Smooth muscle cell (in vitro differentiated cells): ENCODE measurements around the gene SDC3. TPM values are rescaled to one million over a fixed set of nuclear protein-coding genes. Genes with fewer than 3 reads are reported as not detected.

Experiments used
- DNase-seq: peaks from one replicate; lab custom pipeline; 2025; ENCODE audit not compliant: unreplicated experiment; lab: John Stamatoyannopoulos, UW
- H2AFZ ChIP-seq: fragments of 200-600 bp; sonication (generic); 2 replicates; pipeline ENCODE4 v1.6.0; 2016; ENCODE audit warnings: antibody characterized with exemption, low read depth, mild to moderate bottlenecking
- H3F3A ChIP-seq: fragments of 200-600 bp; sonication (generic); 2 replicates; pipeline ENCODE4 v1.6.0; 2017; ENCODE audit warnings: antibody characterized with exemption, low read depth
- H3K27ac ChIP-seq: fragments of 200-600 bp; sonication (generic); 2 replicates; pipeline ENCODE4 v1.5.1; 2016; ENCODE audit warnings: low read depth, mild to moderate bottlenecking
- H3K27me3 ChIP-seq: fragments of 200-600 bp; sonication (generic); 2 replicates; pipeline ENCODE4 v1.6.1; 2016; ENCODE audit warnings: low read depth, mild to moderate bottlenecking
- H3K36me3 ChIP-seq: fragments of 200-600 bp; sonication (generic); 2 replicates; pipeline ENCODE4 v1.5.1; 2016; ENCODE audit warnings: low read depth
- H3K4me1 ChIP-seq: fragments of 200-600 bp; sonication (generic); 2 replicates; pipeline ENCODE4 v1.5.1; 2016; ENCODE audit warnings: low read depth
- H3K4me2 ChIP-seq: fragments of 200-600 bp; sonication (generic); 2 replicates; pipeline ENCODE4 v1.6.0; 2016; ENCODE audit warnings: mild to moderate bottlenecking
- H3K4me3 ChIP-seq: fragments of 200-600 bp; sonication (generic); 2 replicates; pipeline ENCODE4 v1.5.1; 2016; ENCODE audit warnings: mild to moderate bottlenecking
- H3K79me2 ChIP-seq: fragments of 200-600 bp; sonication (generic); 2 replicates; pipeline ENCODE4 v1.6.0; 2016; ENCODE audit warnings: low read depth, mild to moderate bottlenecking
- H3K9ac ChIP-seq: fragments of 200-600 bp; sonication (generic); 2 replicates; pipeline ENCODE4 v1.6.0; 2016; ENCODE audit warnings: low read depth
- H3K9me3 ChIP-seq: fragments of 200-600 bp; sonication (generic); replicated peaks from 2 replicates; pipeline ENCODE4 v1.5.1; 2016; ENCODE audit warnings: low read depth
- H4K20me1 ChIP-seq: fragments of 200-600 bp; sonication (generic); 2 replicates; pipeline ENCODE4 v1.6.0; 2016; ENCODE audit warnings: low read depth
- WGBS: methylation state at CpG from one replicate; pipeline ENCODE4 v1.1.7; 2016; ENCODE audit warnings: low lambda C conversion rate; 5-methylcytosine and 5-hydroxymethylcytosine counted together
- polyA plus RNA-seq: library from polyadenylated mRNA; unstranded; fragments of >200 nt; fragmentation: Nextera tagmentation; extraction: Ambion mirVana; gene quantifications from 2 replicates; pipeline ENCODE4 v1.2.1, GENCODE V29; 2016
- total RNA-seq: library from RNA; depleted of rRNA; stranded (reverse); fragments of >200 nt; gene quantifications from 2 replicates; pipeline ENCODE4 v1.2.3, GENCODE V29; 2014
- TF ChIP-seq, protein P1 (sequence below): fragments of 200-600 bp; sonication (generic); IDR thresholded peaks from 2 replicates; pipeline ENCODE4 v1.5.1; 2017; ENCODE audit warnings: borderline replicate concordance, mild to moderate bottlenecking, antibody characterized with exemption; ENCODE audit not compliant: insufficient read depth, poor library complexity, severe bottlenecking

The SDC3 gene
- total and polyA plus RNA-seq, 2 experiments from 2014 or later, result 46.3 to 112 TPM

DNA sequence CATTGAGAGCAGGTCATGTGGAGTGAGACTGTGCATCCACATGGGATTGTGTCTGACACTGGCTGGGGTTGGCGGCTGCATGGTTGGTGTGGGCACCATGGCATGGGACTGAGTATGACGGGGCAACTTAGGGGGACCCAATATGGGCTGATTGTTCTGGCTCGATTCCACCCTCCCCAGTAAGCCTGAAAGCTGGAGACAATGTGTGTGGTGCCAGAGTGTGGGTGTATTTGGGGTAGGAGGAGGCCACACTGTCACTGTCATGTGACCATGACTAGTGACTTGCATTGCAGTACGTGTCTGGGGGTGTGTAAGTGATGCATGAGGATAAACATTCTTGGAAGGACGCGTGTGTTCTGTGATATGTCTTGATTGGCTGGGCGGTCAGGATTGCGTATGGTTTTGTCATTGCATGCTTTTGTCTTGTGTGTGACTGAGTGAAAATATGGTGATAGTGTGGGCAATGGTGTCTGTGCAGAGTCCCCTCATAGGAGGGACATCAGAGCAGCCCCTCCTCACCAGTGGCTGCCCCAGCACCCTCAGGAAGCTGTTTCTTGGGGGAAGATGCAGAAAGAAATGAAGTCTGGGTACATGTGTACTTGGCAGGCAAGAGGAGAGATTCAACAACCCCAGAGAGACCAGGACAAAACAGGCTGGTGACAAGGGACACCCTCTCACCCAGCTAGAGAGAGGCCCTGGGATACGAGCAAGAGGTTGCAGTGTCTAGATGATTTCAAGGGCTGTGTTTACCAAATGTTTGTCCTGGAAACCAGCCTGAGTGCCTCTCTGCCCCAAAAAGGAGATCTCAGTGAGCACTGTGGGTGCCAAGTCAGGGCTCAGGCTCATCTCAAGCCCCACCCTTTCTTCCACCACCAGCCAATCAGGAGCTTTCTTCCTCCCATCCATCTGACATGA lies 36.3 kb downstream of the SDC3 start:
- H3K79me2 ChIP-seq, result no peaks in the 10 kb centered on the region
- H3F3A ChIP-seq, result no peaks in the 10 kb centered on the region
- H3K4me3 ChIP-seq, result no peak overlapping the region
- no peaks in the 10 kb centered on the region for H3K27me3 ChIP-seq
- no peak for DNase-seq
- H3K9me3 ChIP-seq, result peaks cover 5% of the 10 kb centered on the region
- no peaks in the 10 kb centered on the region for H3K4me1 ChIP-seq
- no peaks in the 10 kb centered on the region for H4K20me1 ChIP-seq
- WGBS, result 77% methylated on average over 9 of the region's 9 CpGs
- peaks cover 13% of the 10 kb centered on the region for H3K36me3 ChIP-seq
- no peak overlapping the region for H3K27ac ChIP-seq
- no peak overlapping the region for H2AFZ ChIP-seq
- H3K9ac ChIP-seq, result no peak overlapping the region
- H3K4me2 ChIP-seq, result no peak overlapping the region
- TF ChIP-seq, protein P1, sequence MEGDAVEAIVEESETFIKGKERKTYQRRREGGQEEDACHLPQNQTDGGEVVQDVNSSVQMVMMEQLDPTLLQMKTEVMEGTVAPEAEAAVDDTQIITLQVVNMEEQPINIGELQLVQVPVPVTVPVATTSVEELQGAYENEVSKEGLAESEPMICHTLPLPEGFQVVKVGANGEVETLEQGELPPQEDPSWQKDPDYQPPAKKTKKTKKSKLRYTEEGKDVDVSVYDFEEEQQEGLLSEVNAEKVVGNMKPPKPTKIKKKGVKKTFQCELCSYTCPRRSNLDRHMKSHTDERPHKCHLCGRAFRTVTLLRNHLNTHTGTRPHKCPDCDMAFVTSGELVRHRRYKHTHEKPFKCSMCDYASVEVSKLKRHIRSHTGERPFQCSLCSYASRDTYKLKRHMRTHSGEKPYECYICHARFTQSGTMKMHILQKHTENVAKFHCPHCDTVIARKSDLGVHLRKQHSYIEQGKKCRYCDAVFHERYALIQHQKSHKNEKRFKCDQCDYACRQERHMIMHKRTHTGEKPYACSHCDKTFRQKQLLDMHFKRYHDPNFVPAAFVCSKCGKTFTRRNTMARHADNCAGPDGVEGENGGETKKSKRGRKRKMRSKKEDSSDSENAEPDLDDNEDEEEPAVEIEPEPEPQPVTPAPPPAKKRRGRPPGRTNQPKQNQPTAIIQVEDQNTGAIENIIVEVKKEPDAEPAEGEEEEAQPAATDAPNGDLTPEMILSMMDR, result no peak

DNA sequence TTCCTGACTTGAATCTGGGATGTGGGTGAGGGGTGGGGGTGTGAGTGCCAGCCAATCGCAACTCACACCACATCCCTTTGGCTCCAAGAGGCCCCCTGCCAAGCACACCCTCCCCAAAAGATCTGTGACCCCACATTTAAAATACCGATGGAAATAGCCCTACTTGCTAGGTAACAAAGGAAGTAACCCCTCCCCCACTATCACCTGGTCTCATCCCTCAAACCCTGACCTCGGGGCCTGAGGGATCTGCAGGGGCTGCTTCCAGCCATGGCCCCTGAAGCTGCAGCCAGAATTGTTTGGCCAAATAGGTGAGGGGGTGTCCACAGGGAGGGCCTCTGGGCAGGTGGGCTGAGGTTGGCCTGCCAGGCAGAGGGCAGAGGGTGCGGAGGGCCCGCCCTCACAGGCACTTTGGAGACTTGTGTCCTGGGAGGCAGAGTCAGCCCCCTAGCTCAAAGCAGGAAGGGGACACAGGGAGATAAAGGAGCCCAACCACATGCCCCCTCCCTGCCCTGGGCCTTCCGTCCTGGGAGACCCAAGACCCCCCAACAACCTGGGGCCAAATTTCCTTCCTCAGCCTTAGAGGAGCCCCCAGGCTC lies 37.2 kb downstream of the SDC3 start:
- WGBS, result 92% methylated on average over 6 of the region's 6 CpGs
- Histone ChIP-seq H3F3A (no peaks in the 10 kb centered on the region), H3K36me3 (peaks cover 13% of the 10 kb centered on the region), H4K20me1 (no peaks in the 10 kb centered on the region), H3K4me1 (no peaks in the 10 kb centered on the region), H3K4me3 (no peak overlapping the region), H2AFZ (no peak overlapping the region), H3K27ac (no peak overlapping the region), H3K79me2 (no peaks in the 10 kb centered on the region), H3K4me2 (no peak overlapping the region), H3K9ac (no peak overlapping the region), H3K9me3 (peaks cover 5% of the 10 kb centered on the region), H3K27me3 (no peaks in the 10 kb centered on the region)
- DNase-seq, result no peak
- TF ChIP-seq, protein P1, result no peak

DNA sequence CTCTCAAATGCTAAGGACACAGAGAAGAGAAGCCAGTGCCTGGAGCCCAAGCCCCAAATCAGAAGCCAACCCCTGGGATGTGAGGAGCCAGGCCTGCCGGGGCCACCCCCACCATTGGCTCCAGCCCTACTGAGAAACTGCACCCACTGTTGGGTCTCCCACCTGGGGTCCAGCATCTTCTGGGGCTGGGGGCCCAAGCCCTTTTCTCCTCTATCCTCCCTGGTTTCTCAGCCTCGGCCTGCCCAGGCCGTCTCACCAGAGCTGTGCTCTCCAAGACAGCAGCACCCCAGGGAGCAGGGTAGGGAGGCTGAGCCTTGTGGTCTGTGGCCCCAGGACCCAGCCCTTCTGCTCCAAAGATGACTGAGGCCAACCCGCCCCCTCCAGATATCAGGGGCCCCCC lies 37.9 kb downstream of the SDC3 start:
- H3K36me3 ChIP-seq, result peaks cover 13% of the 10 kb centered on the region
- no peak overlapping the region for H2AFZ ChIP-seq
- peaks cover 5% of the 10 kb centered on the region for H3K9me3 ChIP-seq
- no peaks in the 10 kb centered on the region for H3K79me2 ChIP-seq
- TF ChIP-seq, protein P1, result no peak
- no peaks in the 10 kb centered on the region for H4K20me1 ChIP-seq
- H3K4me2 ChIP-seq, result no peak overlapping the region
- DNase-seq, result no peak
- no peaks in the 10 kb centered on the region for H3K27me3 ChIP-seq
- H3F3A ChIP-seq, result no peaks in the 10 kb centered on the region
- no peak overlapping the region for H3K27ac ChIP-seq
- H3K9ac ChIP-seq, result no peak overlapping the region
- no peak overlapping the region for H3K4me3 ChIP-seq
- no peaks in the 10 kb centered on the region for H3K4me1 ChIP-seq
- WGBS, result 97% methylated on average over 4 of the region's 4 CpGs
